ENCODE measurements around the gene ZNF705A. TPM values are rescaled to one million over a fixed set of nuclear protein-coding genes. Genes with fewer than 3 reads are reported as not detected.
"Not testable (repeated sequence)": the region's sequence is repeated elsewhere in the genome, so short reads cannot be mapped to it uniquely, and the experiment has no call there.

Gene ZNF705A
- total RNA-seq (under 1 TPM in 1 of 2 donors, not detected in 1; 0.39 TPM), polyA plus RNA-seq (ENCODE audit: insufficient read length in 6 of 6) (under 1 TPM in 2 of 6 donors, not detected in 4; 0.06 TPM)
- long read RNA-seq, donor 1: 0 reads
- long read RNA-seq, donor 2: 0 reads
- long read RNA-seq, donor 3, partial matches to known transcripts: 0 of 1 reads
- long read RNA-seq, donor 3, other reads (novel, unspliced or antisense): 0 of 1 reads
- long read RNA-seq, donor 4: 0 reads
- long read RNA-seq, donor 5: 0 reads
- long read RNA-seq, donor 6: 0 reads
- long read RNA-seq, donor 7: 0 reads
- long read RNA-seq, donor 8: 0 reads
- long read RNA-seq, donor 9: 0 reads
- long read RNA-seq, donor 10: 0 reads
- long read RNA-seq, donor 11: 0 reads
- long read RNA-seq, donor 12: 0 reads

DNA sequence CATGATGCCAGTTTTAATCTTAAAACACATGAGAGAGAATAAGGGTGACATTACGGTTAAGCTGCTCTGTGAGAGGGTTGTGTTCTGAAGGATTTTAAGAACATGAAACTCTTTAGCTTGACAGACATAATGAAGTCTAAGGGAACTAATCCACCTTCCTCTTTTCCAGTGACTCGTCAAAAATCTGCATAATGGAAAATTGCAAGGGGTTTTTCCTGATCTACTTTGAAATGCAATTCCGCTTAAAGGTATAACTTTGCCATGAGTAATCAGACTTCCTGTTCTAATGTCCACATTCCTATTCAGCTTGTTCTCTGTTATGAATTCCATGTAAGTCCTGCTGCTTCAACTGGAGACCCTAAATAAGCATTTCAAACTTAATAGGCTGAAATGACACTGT, at the start of gene ZNF705A:
Gene ZNF705A (plus strand): TSS at position 171 of the 400 bp plus-strand sequence. CDS start 15,611 bp downstream, outside the sequence.
- ATAC-seq (peak; percentile 32), DNase-seq (peak in 1 of 4 donors; percentile 10)
- intact Hi-C loops (cut with DNase I): no loop called here
- Histone ChIP-seq H3K4me3 (no peak within 1 kb of the TSS), H3K27me3 (no peaks in the 10 kb centered on the region), H3K4me1 (peaks cover 0 to 24% of the 10 kb centered on the region in 2 donors), H3K36me3 (no peaks in the 10 kb centered on the region), H3K27ac (peak within 1 kb of the TSS; percentile 58 to 84), H3K9me3 (no peaks in the 10 kb centered on the region)
- TF ChIP-seq, protein P1, sequence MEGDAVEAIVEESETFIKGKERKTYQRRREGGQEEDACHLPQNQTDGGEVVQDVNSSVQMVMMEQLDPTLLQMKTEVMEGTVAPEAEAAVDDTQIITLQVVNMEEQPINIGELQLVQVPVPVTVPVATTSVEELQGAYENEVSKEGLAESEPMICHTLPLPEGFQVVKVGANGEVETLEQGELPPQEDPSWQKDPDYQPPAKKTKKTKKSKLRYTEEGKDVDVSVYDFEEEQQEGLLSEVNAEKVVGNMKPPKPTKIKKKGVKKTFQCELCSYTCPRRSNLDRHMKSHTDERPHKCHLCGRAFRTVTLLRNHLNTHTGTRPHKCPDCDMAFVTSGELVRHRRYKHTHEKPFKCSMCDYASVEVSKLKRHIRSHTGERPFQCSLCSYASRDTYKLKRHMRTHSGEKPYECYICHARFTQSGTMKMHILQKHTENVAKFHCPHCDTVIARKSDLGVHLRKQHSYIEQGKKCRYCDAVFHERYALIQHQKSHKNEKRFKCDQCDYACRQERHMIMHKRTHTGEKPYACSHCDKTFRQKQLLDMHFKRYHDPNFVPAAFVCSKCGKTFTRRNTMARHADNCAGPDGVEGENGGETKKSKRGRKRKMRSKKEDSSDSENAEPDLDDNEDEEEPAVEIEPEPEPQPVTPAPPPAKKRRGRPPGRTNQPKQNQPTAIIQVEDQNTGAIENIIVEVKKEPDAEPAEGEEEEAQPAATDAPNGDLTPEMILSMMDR (IDR thresholded peaks at IDR 0.05): no peak

DNA sequence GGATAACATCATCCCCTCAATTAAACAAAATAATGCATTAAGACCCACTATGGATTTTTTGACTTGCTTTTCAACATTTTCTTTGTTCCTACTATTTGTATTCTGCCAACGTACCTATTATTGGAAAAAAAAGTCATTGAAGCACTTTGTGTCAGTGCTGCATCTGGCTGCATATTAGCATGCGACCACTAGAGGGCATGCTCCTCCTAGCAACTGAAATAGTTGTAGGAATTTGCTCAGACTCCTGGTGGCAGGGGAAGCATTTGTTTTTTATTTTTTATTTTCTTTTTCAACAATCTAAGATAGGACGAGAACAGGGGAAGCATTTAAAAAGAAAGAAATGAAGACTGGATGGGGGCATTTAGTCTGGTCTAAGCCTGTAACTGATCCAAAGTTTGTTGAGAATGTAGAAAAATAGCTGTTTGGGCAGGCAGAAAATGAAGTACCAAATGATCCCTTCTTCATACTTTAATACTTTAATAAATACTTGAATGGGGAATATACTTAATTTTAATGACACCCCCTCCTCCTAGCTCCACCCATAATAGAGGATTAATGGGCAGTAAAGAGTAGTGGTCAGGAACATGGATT, 47.9 kb upstream of the ZNF705A start:
- no peak overlapping the region for H3K27ac ChIP-seq
- intact Hi-C loops (cut with DNase I): no loop called here
- TF ChIP-seq, protein P1 (IDR thresholded peaks at IDR 0.05): peak; percentile 97 to 98
- H3K4me1 ChIP-seq: no peaks in the 10 kb centered on the region
- peaks cover 0 to 3% of the 10 kb centered on the region in 2 donors for H3K9me3 ChIP-seq
- H3K4me3 ChIP-seq: no peak overlapping the region
- DNase-seq (peak in 3 of 4 donors; percentile 61 to 86 (median 62)), ATAC-seq (peak; percentile 97)
- no peaks in the 10 kb centered on the region for H3K27me3 ChIP-seq
- H3K36me3 ChIP-seq: peaks cover 0 to 25% of the 10 kb centered on the region in 2 donors

DNA sequence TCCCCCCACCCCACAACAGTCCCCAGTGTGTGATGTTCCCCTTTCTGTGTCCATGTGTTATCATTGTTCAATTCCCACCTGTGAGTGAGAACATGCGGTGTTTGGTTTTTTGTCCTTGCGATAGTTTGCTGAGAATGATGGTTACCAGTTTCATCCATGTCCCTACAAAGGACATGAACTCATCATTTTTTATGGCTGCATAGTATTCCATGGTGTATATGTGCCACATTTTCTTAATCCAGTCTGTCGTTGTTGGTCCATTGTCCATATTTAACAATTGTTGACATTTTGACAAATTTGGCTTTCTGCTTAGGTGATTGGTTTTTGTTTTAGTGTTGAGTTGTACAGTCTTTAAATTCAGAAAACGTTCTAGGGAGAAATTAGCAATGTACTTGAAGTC, 43.7 kb upstream of the ZNF705A start:
- H3K36me3 ChIP-seq; H3K27me3 ChIP-seq; ATAC-seq; H3K4me3 ChIP-seq; H3K4me1 ChIP-seq; intact Hi-C loops (cut with DNase I); DNase-seq; H3K27ac ChIP-seq; H3K9me3 ChIP-seq: not testable (repeated sequence)

DNA sequence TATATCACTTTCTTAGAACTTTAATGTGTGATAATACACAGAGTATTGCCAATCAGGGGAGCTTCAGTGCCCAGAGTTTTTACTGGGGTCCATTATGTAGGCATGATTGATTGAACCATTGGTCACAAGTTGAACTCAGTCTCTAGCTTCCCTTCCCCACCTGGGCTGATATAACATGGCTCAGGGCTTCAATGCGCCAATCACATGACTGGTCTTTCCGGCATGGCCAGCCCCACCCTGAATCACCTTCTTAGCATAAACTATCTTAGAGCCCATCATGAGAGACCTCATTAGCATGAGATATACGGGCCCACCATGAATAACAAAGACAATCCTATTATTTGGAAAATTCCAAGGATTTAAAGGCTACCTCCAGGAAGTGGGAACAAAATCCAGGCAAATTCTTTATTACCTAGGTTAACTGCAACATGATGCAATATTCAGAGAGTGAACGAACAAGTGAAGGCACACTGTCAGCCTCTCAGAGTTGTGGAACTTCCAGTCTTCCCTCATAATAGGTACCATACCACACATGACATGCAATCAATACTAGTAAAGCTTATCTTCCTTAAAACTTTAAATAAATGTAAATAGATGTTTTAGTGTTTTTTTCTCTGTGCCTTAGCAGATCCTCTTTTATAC, 36.6 kb upstream of the ZNF705A start:
- TF ChIP-seq, protein P1 (IDR thresholded peaks at IDR 0.05): no peak

DNA sequence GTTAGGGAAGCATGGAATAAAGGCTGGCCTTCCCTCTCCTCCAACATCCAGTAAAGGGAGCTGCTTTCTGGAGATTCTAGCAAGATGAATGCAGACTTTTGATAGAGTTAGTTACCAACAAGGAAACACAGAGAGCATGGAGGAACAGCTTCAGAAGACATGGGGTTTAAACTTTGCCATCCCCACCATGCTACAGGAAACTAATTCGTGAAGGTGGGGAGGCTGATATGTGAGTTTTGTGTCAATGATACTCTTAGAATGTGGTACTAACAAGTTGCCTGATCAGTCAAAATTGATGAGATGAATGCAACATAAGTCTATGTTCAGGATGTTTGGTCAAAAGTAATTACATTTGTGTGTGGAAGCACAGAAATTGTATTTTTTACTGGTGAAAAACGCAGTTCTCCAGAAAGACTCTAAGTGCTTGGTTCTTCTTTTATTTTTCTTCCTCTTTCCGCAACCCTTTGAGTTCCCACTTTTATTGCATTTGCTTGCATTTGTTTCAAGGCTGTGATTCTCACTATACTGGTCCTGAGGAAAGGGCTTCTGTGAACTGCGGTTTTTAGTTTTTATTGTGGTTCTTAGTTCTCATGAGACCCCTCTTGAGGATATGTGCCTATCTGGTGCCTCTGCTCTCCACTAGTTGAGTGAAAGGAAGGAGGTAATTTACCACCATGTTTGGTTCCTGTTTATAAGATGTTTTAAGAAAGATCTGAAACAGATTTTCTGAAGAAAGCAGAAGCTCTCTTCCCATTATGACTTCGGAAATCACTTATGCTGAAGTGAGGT, 33.5 kb upstream of the ZNF705A start, which contains the start of gene CLEC4A:
Gene CLEC4A (plus strand): TSS at position 494 of the 789 bp plus-strand sequence. CDS start 262 bp downstream, at position 756.
- H3K36me3 ChIP-seq: no peaks in the 10 kb centered on the region
- no peaks in the 10 kb centered on the region for H3K9me3 ChIP-seq
- H3K4me3 ChIP-seq: peak within 1 kb of the TSS; percentile 2 to 41
- peaks cover 0 to 20% of the 10 kb centered on the region in 2 donors for H3K4me1 ChIP-seq
- no peaks in the 10 kb centered on the region for H3K27me3 ChIP-seq
- ATAC-seq (no peak), DNase-seq (no peak)
- peak within 1 kb of the TSS in 1 of 2 donors; percentile 90 for H3K27ac ChIP-seq
- TF ChIP-seq, protein P1 (IDR thresholded peaks at IDR 0.05): no peak
- intact Hi-C loops (cut with DNase I): no loop called here

More for the DNA sequence above, 36.6 kb upstream of the ZNF705A start:
- no peak overlapping the region for H3K4me3 ChIP-seq
- ATAC-seq (no peak), DNase-seq (no peak)
- no peaks in the 10 kb centered on the region for H3K36me3 ChIP-seq
- H3K27me3 ChIP-seq: no peaks in the 10 kb centered on the region
- no peaks in the 10 kb centered on the region for H3K9me3 ChIP-seq
- intact Hi-C loops (cut with DNase I): no loop called here
- H3K4me1 ChIP-seq: peaks cover 0 to 6% of the 10 kb centered on the region in 2 donors
- no peak overlapping the region for H3K27ac ChIP-seq
